Left lung (tissue), 10 donors: ENCODE measurements around the gene TLE1. TPM values are rescaled to one million over a fixed set of nuclear protein-coding genes. Genes with fewer than 3 reads are reported as not detected.
A peak's percentile ranks its signal among the peaks of the same experiment; 100 is the strongest.
"Not testable (repeated sequence)": the region's sequence is repeated elsewhere in the genome, so short reads cannot be mapped to it uniquely, and the experiment has no call there.

Experiments
- ATAC-seq: fragments of 200-7000 bp; cut with Tn5 transposase; one replicate; pipeline ENCODE4 v1.9.1; 2020; ENCODE audit warnings: moderate library complexity
- DNase-seq, 4 donors: peaks; one replicate each; pipeline ENCODE4 v3.0.0-alpha.2; 2013 to 2020
- H3K27ac ChIP-seq, 2 donors: fragments of 200-600 bp; sonication (generic) in 1 of 2; one replicate each; pipeline versions ENCODE4 v1.5.0 to v1.8.0; 2020 to 2021
- H3K27me3 ChIP-seq, 2 donors: fragments of 200-600 bp; sonication (generic) in 1 of 2; one replicate each; pipeline versions ENCODE4 v1.5.0 to v1.8.0; 2020 to 2021
- H3K36me3 ChIP-seq, 2 donors: fragments of 200-600 bp; sonication (generic) in 1 of 2; one replicate each; pipeline versions ENCODE4 v1.5.0 to v1.8.0; 2020 to 2021
- H3K4me1 ChIP-seq, 2 donors: fragments of 200-600 bp; one replicate each; pipeline ENCODE4 v1.8.0; 2021
- H3K4me3 ChIP-seq, 2 donors: fragments of 200-600 bp; sonication (generic) in 1 of 2; one replicate each; pipeline versions ENCODE4 v1.5.0 to v1.8.0; 2020 to 2021; ENCODE audit warnings: mild to moderate bottlenecking in 1 of 2
- H3K9me3 ChIP-seq, 2 donors: fragments of 200-600 bp; sonication (generic) in 1 of 2; one replicate each; pipeline versions ENCODE4 v1.5.0 to v1.8.0; 2020 to 2021
- CTCF ChIP-seq, 2 donors: fragments of 200-600 bp; sonication (generic) in 1 of 2; IDR thresholded peaks; one replicate each; pipeline versions ENCODE4 v1.5.0 to v1.8.0; 2021; ENCODE audit warnings: antibody characterized with exemption in 2 of 2
- intact Hi-C, 2 donors: fragments of 100-400 bp; cut with DNase I; formaldehyde crosslinking; loops; one replicate each; pipeline versions ENCODE4 v1.11.2 to v1.14.2; 2022
- polyA plus RNA-seq, 6 donors: library from polyadenylated mRNA; unstranded; fragments of 120-200 nt; gene quantifications; one replicate each; pipeline ENCODE4 v1.2.1, GENCODE V29; 2013; ENCODE audit not compliant: insufficient read length in 6 of 6
- total RNA-seq, 2 donors: library from RNA; stranded (reverse); fragmentation: NEBNext Ultra II Directional; extraction: Animal tissue kit (Norgen Biotek cat#: 25700); gene quantifications; one replicate each; pipeline ENCODE4 v1.2.1, GENCODE V29; 2021
- donor health status: DM: no; HTN: yes; CAD: no.
- donor health status: DM: no; HTN: no; CAD: no.

The TLE1 gene
- total and polyA plus RNA-seq, 8 donors, result 15.1 to 44.3 (median 40.0) TPM

GRCh38 chr9:81693671-81694378 is 4.5 kb upstream of the TLE1 start:
- intact Hi-C loops, result no loop called here
- ATAC-seq, result no peak
- Histone ChIP-seq H3K9me3 (no peaks in the 10 kb centered on the region), H3K4me1 (peaks cover 0 to 11% of the 10 kb centered on the region in 2 donors), H3K27me3 (peaks cover 0 to 19% of the 10 kb centered on the region in 2 donors), H3K27ac (no peak overlapping the region), H3K4me3 (no peak overlapping the region), H3K36me3 (no peaks in the 10 kb centered on the region)
- no peak for TF ChIP-seq CTCF (IDR thresholded peaks at IDR 0.05)
- DNase-seq, result no peak

GRCh38 chr9:81690251-81690851 is 1.0 kb upstream of the TLE1 start:
- peaks cover 0 to 36% of the 10 kb centered on the region in 2 donors for H3K27me3 ChIP-seq
- peaks cover 0 to 31% of the 10 kb centered on the region in 2 donors for H3K4me1 ChIP-seq
- H3K9me3 ChIP-seq, result no peaks in the 10 kb centered on the region
- peak overlapping the region; percentile 33 to 82 for H3K27ac ChIP-seq
- TF ChIP-seq CTCF (IDR thresholded peaks at IDR 0.05), result no peak
- DNase-seq, result peak in 2 of 4 donors; percentile 56 to 69
- H3K4me3 ChIP-seq, result peak overlapping the region; percentile 34 to 78
- no peaks in the 10 kb centered on the region for H3K36me3 ChIP-seq
- ATAC-seq, result peak; percentile 7
- intact Hi-C loops, result no loop called here

GRCh38 chr9:81689093-81689342 is 329 bp downstream of the TLE1 start:
- peaks cover 0 to 38% of the 10 kb centered on the region in 2 donors for H3K4me1 ChIP-seq
- peak; percentile 4 for ATAC-seq
- H3K9me3 ChIP-seq, H3K36me3 ChIP-seq, DNase-seq: not testable (repeated sequence)
- H3K4me3 ChIP-seq, result peak overlapping the region; percentile 76 to 78
- H3K27ac ChIP-seq, result peak overlapping the region; percentile 82 to 88
- peaks cover 0 to 36% of the 10 kb centered on the region in 2 donors for H3K27me3 ChIP-seq
- intact Hi-C loops, result loop anchor here in 1 of 2 donors (10.0 kb wide), 2 partner anchors 64 to 164 kb away; no protein-coding TSS in a partner anchor

GRCh38 chr9:81688262-81689092 is 870 bp downstream of the TLE1 start:
- not testable (repeated sequence) for H3K36me3 ChIP-seq, H3K9me3 ChIP-seq
- Histone ChIP-seq H3K27me3 (peaks cover 0 to 32% of the 10 kb centered on the region in 2 donors), H3K4me1 (peaks cover 0 to 41% of the 10 kb centered on the region in 2 donors), H3K27ac (peak overlapping the region; percentile 82 to 88), H3K4me3 (peak overlapping the region; percentile 76 to 78)
- intact Hi-C loops, result loop anchor here in 1 of 2 donors (10.0 kb wide), 2 partner anchors 64 to 164 kb away; no protein-coding TSS in a partner anchor
- peak in 2 of 4 donors; percentile 57 to 91 for DNase-seq
- ATAC-seq, result peak; percentile 9

GRCh38 chr9:81687521-81688261 is 1.7 kb downstream of the TLE1 start:
- H3K27ac ChIP-seq, result peak overlapping the region; percentile 82 to 88
- DNase-seq (peak in 2 of 4 donors; percentile 62 to 82), ATAC-seq (no peak)
- no peaks in the 10 kb centered on the region for H3K9me3 ChIP-seq
- peaks cover 0 to 27% of the 10 kb centered on the region in 2 donors for H3K27me3 ChIP-seq
- intact Hi-C loops, result loop anchor here in 1 of 2 donors (10.0 kb wide), 2 partner anchors 63 to 163 kb away; no protein-coding TSS in a partner anchor
- TF ChIP-seq CTCF (IDR thresholded peaks at IDR 0.05), result no peak
- no peaks in the 10 kb centered on the region for H3K36me3 ChIP-seq
- H3K4me1 ChIP-seq, result peaks cover 6 to 49% of the 10 kb centered on the region in 2 donors
- H3K4me3 ChIP-seq, result peak overlapping the region; percentile 76 to 78
